ENCODE measurements around the gene AGR2. TPM values are rescaled to one million over a fixed set of nuclear protein-coding genes. Genes with fewer than 3 reads are reported as not detected.

Gene AGR2
- total RNA-seq, 1 donor from 2014 or later: 93.0 TPM

DNA sequence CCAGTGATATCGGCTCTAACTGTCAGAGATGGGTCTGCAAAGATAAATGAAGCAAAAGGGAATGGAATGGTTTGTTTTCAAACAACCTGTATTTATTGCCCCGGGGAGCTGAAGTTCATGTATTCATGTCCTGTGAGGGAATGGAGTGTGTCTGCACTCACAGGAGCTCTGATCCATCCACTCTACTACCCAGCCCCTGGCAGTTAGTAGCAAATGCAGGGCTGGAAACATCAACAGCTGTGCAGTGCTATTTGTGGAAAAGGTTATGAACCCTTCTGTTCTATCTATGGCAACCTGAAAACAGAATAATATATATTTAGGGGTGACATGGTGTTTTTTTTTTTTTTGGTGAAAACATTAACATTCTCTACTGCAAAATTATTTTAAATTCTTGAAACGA, 9.8 kb downstream of the AGR2 start:
- no peaks in the 10 kb centered on the region for H3K27me3 ChIP-seq (ENCODE audit: low read depth)
- no peak for DNase-seq
- H3K4me3 ChIP-seq: no peak overlapping the region
- peaks cover 4% of the 10 kb centered on the region for H3K36me3 ChIP-seq
- intact Hi-C loops (cut with DNase I): no loop called here
- H3K4me1 ChIP-seq: no peaks in the 10 kb centered on the region
- ATAC-seq: no peak
- H3K9me3 ChIP-seq: no peaks in the 10 kb centered on the region
- TF ChIP-seq, protein P1, sequence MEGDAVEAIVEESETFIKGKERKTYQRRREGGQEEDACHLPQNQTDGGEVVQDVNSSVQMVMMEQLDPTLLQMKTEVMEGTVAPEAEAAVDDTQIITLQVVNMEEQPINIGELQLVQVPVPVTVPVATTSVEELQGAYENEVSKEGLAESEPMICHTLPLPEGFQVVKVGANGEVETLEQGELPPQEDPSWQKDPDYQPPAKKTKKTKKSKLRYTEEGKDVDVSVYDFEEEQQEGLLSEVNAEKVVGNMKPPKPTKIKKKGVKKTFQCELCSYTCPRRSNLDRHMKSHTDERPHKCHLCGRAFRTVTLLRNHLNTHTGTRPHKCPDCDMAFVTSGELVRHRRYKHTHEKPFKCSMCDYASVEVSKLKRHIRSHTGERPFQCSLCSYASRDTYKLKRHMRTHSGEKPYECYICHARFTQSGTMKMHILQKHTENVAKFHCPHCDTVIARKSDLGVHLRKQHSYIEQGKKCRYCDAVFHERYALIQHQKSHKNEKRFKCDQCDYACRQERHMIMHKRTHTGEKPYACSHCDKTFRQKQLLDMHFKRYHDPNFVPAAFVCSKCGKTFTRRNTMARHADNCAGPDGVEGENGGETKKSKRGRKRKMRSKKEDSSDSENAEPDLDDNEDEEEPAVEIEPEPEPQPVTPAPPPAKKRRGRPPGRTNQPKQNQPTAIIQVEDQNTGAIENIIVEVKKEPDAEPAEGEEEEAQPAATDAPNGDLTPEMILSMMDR (IDR thresholded peaks at IDR 0.05): no peak
- H3K27ac ChIP-seq: no peak overlapping the region

DNA sequence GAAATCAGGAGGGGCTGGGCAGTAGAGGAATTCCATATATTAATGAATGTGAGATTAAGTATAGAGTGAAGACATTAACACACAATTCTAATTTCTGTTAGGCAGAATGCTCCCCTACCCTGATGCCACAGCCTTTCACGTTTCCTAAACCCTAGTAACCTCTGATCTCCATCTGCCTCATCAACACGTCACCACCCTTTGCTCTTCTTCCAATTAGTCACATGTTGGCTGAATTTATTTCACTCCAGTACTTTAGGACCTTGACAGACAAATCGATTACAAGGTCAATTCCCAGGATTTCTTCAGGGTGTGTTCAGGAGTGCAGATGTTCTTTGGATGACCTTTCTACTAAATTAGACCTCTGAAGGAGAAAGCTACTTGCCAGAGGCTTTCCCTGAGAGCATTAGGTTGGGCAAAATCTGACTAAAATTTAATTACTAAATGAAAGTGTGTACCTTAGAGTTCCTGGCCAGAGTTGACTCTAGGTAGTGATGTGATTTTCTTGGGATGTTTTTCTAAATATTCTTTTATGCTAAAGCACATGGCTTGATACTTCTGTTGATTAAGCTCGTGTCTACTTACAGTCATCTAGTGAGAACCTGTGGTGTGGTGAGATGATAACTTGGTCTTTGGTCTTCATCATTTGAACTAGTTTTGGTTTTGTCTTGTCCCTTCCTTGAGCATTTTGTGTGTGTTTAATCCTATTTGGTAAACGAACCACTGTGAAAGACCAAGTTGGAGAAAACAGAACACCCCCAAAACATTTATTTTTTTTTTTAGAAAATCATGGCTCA, 12.7 kb downstream of the AGR2 start:
- TF ChIP-seq, protein P1 (IDR thresholded peaks at IDR 0.05): no peak
- H3K4me3 ChIP-seq: no peak overlapping the region
- H3K27ac ChIP-seq: no peak overlapping the region
- intact Hi-C loops (cut with DNase I): no loop called here
- DNase-seq: no peak
- H3K4me1 ChIP-seq: no peaks in the 10 kb centered on the region
- H3K36me3 ChIP-seq: peaks cover 4% of the 10 kb centered on the region
- ATAC-seq: no peak
- H3K9me3 ChIP-seq: no peaks in the 10 kb centered on the region
- no peaks in the 10 kb centered on the region for H3K27me3 ChIP-seq (ENCODE audit: low read depth)

DNA sequence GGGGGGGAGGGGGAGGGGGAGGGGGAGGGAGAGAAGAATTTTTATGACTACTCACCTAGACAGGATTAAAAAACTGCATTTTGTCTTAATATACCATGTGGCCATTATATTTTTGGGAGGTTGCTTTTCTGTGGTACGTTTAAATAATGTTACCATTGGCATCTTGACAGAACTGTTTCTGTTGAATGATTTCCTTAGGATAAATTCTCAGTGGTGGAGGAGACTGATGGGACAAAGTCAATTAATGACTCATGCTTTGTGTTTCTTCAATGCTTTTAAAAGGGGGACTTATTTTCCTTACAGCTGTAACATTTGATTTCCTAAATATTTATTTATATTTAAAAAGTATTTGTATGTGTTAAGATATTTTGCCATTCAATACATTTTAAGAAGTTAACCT, 13.7 kb downstream of the AGR2 start:
- Histone ChIP-seq H3K9me3 (no peaks in the 10 kb centered on the region), H3K4me3 (no peak overlapping the region), H3K27me3 (ENCODE audit: low read depth) (no peaks in the 10 kb centered on the region), H3K27ac (no peak overlapping the region), H3K4me1 (no peaks in the 10 kb centered on the region), H3K36me3 (peaks cover 4% of the 10 kb centered on the region)
- intact Hi-C loops (cut with DNase I): no loop called here
- TF ChIP-seq, protein P1 (IDR thresholded peaks at IDR 0.05): no peak
- DNase-seq (no peak), ATAC-seq (no peak)

DNA sequence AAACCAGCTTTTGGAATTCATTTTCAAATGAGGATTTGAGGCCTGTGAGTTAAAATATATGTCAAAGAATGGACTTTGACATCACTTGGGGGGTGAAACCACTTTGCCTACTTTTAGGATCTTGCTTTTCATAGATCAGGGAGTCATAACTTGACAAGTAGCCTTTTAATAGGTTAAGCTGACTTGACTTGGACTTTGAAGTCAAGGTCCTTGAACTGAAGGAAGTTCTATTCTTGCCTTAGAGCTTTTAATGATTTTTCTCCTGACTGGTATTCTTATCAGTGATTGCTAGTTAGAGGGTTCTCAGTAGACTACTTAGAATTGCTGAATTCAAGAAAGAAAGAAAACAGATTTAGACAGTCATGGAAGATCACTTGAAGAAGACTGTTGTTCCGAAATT, 17.7 kb downstream of the AGR2 start:
- ATAC-seq: no peak
- TF ChIP-seq, protein P1 (IDR thresholded peaks at IDR 0.05): no peak
- Histone ChIP-seq H3K27ac (no peak overlapping the region), H3K9me3 (no peaks in the 10 kb centered on the region), H3K4me1 (no peaks in the 10 kb centered on the region), H3K4me3 (no peak overlapping the region), H3K27me3 (ENCODE audit: low read depth) (no peaks in the 10 kb centered on the region), H3K36me3 (no peaks in the 10 kb centered on the region)
- no peak for DNase-seq
- intact Hi-C loops (cut with DNase I): no loop called here

DNA sequence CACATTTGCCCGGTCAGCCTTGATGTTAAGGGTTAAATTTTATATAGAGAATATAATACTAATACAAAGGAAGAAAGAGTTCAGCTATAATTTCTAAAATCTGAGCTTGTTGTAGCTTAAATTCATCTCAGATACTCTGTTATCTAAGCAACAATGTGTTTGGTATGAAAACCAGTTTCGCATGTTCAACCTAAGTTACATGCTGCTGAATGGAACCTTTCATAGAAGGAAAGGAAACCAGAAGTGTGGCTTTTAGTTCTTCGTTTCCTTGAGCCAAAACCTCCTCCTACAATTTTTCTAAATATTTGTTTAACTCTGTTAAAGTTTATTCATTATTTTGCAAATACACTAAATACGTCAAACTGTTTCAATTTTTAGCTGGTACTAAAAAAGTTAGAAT, 18.5 kb downstream of the AGR2 start:
- DNase-seq (no peak), ATAC-seq (peak in 1 of 2 donors; percentile 44)
- Histone ChIP-seq H3K27ac (no peak overlapping the region), H3K36me3 (no peaks in the 10 kb centered on the region), H3K27me3 (ENCODE audit: low read depth) (no peaks in the 10 kb centered on the region), H3K9me3 (no peaks in the 10 kb centered on the region), H3K4me3 (no peak overlapping the region), H3K4me1 (no peaks in the 10 kb centered on the region)
- TF ChIP-seq, protein P1 (IDR thresholded peaks at IDR 0.05): no peak
- intact Hi-C loops (cut with DNase I): no loop called here

All from lower lobe of right lung (tissue), 2 donors.